ENCODE measurements around the gene KCNJ10. TPM values are rescaled to one million over a fixed set of nuclear protein-coding genes. Genes with fewer than 3 reads are reported as not detected.
A peak's percentile ranks its signal among the peaks of the same experiment; 100 is the strongest.

The KCNJ10 gene
- total RNA-seq, 1 experiment from 2014 or later = 1.4 TPM

DNA sequence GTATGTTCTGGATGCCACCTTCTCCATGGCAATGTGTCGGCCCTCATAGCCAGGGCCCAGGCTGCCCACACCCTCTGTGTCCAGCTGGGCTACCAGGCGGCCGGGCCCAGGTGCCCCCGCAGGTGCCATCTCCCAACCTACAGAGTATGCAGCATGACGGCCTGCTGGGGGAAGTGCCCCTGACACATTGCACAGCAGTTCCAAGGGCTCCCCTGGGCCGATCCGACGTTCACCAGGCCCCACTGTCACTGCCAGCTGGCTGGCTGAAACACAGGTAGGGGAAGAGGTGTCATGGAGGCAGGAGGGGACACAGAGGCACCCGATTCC lies 23.1 kb upstream of the KCNJ10 start:
- H3K36me3 Mint-ChIP-seq = peaks cover 22% of the 10 kb centered on the region
- H3K9me3 Mint-ChIP-seq = no peaks in the 10 kb centered on the region
- POLR2A ChIA-PET = no interaction called here

DNA sequence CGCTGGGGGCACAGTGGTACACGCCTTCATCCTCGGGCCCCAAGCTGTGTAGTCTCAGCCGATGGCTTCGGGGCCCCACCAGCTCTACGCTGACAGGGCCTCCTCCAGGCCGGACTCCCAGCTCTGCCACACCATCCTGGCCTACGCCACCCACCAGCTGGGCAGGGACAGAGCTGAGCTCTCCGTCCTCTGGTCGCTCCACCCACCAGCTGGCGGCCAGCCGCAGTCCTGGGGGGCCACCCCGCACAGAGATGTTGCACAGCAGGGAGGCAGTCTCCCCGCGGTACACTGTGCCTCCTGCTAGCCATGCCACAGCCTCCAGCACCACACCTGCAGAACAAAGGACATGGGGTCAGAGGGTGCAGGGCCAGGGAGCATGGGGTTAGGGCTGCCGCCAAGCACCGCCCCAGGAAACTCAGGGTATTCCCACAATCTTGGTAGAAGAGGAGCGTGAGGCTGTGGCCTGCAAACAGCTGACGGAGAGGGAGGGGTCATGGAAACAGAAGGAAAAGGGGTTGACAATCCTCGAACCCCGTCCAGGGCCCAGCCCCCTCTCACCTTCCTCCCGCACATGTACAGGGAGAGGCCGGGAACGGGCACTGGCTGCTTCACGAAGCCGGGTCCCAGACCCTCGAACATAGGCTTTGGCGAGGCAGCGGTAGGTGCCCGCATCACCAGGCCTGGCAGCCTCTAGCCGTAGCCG lies 22.6 kb upstream of the KCNJ10 start:
- H3K4me1 Mint-ChIP-seq = peaks cover 40% of the 10 kb centered on the region
- H3K27me3 Mint-ChIP-seq (ENCODE audit: low read depth) = no peaks in the 10 kb centered on the region
- TF ChIP-seq, protein P1, sequence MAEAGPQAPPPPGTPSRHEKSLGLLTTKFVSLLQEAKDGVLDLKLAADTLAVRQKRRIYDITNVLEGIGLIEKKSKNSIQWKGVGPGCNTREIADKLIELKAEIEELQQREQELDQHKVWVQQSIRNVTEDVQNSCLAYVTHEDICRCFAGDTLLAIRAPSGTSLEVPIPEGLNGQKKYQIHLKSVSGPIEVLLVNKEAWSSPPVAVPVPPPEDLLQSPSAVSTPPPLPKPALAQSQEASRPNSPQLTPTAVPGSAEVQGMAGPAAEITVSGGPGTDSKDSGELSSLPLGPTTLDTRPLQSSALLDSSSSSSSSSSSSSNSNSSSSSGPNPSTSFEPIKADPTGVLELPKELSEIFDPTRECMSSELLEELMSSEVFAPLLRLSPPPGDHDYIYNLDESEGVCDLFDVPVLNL (CRISPR knock-in tag; IDR thresholded peaks at IDR 0.05; ENCODE audit: borderline replicate concordance, low read depth) = no peak
- TF ChIP-seq, protein P2, sequence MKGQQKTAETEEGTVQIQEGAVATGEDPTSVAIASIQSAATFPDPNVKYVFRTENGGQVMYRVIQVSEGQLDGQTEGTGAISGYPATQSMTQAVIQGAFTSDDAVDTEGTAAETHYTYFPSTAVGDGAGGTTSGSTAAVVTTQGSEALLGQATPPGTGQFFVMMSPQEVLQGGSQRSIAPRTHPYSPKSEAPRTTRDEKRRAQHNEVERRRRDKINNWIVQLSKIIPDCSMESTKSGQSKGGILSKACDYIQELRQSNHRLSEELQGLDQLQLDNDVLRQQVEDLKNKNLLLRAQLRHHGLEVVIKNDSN (CRISPR knock-in tag; IDR thresholded peaks at IDR 0.05) = no peak
- no peak for TF ChIP-seq FOXJ3 (CRISPR knock-in tag; IDR thresholded peaks at IDR 0.05; ENCODE audit: borderline replicate concordance)
- no peak for TF ChIP-seq ESRRA (CRISPR knock-in tag; IDR thresholded peaks at IDR 0.05; ENCODE audit: borderline replicate concordance)
- TF ChIP-seq ZNF396 (CRISPR knock-in tag; IDR thresholded peaks at IDR 0.05; ENCODE audit: borderline replicate concordance) = no peak
- no peak for TF ChIP-seq ELF4 (CRISPR knock-in tag; IDR thresholded peaks at IDR 0.05; ENCODE audit: low read depth)
- TF ChIP-seq, protein P3, sequence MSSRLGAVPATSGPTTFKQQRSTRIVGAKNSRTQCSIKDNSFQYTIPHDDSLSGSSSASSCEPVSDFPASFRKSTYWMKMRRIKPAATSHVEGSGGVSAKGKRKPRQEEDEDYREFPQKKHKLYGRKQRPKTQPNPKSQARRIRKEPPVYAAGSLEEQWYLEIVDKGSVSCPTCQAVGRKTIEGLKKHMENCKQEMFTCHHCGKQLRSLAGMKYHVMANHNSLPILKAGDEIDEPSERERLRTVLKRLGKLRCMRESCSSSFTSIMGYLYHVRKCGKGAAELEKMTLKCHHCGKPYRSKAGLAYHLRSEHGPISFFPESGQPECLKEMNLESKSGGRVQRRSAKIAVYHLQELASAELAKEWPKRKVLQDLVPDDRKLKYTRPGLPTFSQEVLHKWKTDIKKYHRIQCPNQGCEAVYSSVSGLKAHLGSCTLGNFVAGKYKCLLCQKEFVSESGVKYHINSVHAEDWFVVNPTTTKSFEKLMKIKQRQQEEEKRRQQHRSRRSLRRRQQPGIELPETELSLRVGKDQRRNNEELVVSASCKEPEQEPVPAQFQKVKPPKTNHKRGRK (CRISPR knock-in tag; IDR thresholded peaks at IDR 0.05; ENCODE audit: borderline replicate concordance) = no peak
- no peak for TF ChIP-seq TEAD1 (CRISPR knock-in tag; IDR thresholded peaks at IDR 0.05)
- no peak for TF ChIP-seq JAZF1 (CRISPR knock-in tag; IDR thresholded peaks at IDR 0.05)
- TF ChIP-seq, protein P4, sequence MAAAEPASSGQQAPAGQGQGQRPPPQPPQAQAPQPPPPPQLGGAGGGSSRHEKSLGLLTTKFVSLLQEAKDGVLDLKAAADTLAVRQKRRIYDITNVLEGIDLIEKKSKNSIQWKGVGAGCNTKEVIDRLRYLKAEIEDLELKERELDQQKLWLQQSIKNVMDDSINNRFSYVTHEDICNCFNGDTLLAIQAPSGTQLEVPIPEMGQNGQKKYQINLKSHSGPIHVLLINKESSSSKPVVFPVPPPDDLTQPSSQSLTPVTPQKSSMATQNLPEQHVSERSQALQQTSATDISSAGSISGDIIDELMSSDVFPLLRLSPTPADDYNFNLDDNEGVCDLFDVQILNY (CRISPR knock-in tag; IDR thresholded peaks at IDR 0.05) = no peak
- TF ChIP-seq ZNF219 (CRISPR knock-in tag; IDR thresholded peaks at IDR 0.05; ENCODE audit: borderline replicate concordance) = no peak
- no peak for TF ChIP-seq NR1H2 (CRISPR knock-in tag; IDR thresholded peaks at IDR 0.05)
- TF ChIP-seq, protein P5, sequence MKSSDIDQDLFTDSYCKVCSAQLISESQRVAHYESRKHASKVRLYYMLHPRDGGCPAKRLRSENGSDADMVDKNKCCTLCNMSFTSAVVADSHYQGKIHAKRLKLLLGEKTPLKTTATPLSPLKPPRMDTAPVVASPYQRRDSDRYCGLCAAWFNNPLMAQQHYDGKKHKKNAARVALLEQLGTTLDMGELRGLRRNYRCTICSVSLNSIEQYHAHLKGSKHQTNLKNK (CRISPR knock-in tag; IDR thresholded peaks at IDR 0.05) = no peak
- TF ChIP-seq, protein P6, sequence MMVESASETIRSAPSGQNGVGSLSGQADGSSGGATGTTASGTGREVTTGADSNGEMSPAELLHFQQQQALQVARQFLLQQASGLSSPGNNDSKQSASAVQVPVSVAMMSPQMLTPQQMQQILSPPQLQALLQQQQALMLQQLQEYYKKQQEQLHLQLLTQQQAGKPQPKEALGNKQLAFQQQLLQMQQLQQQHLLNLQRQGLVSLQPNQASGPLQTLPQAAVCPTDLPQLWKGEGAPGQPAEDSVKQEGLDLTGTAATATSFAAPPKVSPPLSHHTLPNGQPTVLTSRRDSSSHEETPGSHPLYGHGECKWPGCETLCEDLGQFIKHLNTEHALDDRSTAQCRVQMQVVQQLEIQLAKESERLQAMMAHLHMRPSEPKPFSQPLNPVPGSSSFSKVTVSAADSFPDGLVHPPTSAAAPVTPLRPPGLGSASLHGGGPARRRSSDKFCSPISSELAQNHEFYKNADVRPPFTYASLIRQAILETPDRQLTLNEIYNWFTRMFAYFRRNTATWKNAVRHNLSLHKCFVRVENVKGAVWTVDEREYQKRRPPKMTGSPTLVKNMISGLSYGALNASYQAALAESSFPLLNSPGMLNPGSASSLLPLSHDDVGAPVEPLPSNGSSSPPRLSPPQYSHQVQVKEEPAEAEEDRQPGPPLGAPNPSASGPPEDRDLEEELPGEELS (CRISPR knock-in tag; IDR thresholded peaks at IDR 0.05) = no peak
- TF ChIP-seq, protein P7, sequence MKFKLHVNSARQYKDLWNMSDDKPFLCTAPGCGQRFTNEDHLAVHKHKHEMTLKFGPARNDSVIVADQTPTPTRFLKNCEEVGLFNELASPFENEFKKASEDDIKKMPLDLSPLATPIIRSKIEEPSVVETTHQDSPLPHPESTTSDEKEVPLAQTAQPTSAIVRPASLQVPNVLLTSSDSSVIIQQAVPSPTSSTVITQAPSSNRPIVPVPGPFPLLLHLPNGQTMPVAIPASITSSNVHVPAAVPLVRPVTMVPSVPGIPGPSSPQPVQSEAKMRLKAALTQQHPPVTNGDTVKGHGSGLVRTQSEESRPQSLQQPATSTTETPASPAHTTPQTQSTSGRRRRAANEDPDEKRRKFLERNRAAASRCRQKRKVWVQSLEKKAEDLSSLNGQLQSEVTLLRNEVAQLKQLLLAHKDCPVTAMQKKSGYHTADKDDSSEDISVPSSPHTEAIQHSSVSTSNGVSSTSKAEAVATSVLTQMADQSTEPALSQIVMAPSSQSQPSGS (CRISPR knock-in tag; IDR thresholded peaks at IDR 0.05; ENCODE audit: borderline replicate concordance, low read depth) = no peak
- no peak for TF ChIP-seq FOXK1 (CRISPR knock-in tag; IDR thresholded peaks at IDR 0.05)
- TF ChIP-seq ATF1 (CRISPR knock-in tag; IDR thresholded peaks at IDR 0.05) = no peak
- TF ChIP-seq GABPB1 (CRISPR knock-in tag; IDR thresholded peaks at IDR 0.05) = no peak
- TF ChIP-seq CREM (CRISPR knock-in tag; IDR thresholded peaks at IDR 0.05) = no peak
- ATAC-seq (no peak), DNase-seq (ENCODE audit: low spot score) (no peak)
- H3K4me3 Mint-ChIP-seq = no peak overlapping the region
- ChIA-PET CTCF (interaction anchor here (1.2 to 8.1 kb wide), 2 partner anchors 46 to 160 kb away, joined by 4 to 62 read pairs; no protein-coding TSS in a partner anchor), POLR2A (interaction anchor here (0.6 kb wide), 1 partner anchor 15 kb away, joined by 3 read pairs; no protein-coding TSS in a partner anchor)
- peaks cover 22% of the 10 kb centered on the region for H3K36me3 Mint-ChIP-seq
- no peak overlapping the region for H3K27ac Mint-ChIP-seq
- H3K9me3 Mint-ChIP-seq = no peaks in the 10 kb centered on the region

More for the DNA sequence above, 23.1 kb upstream of the KCNJ10 start:
- CTCF ChIA-PET = interaction anchor here (1.2 kb wide), 1 partner anchor 47 kb away, joined by 4 read pairs; no protein-coding TSS in a partner anchor
- no peak for TF ChIP-seq RELA (CRISPR knock-in tag; IDR thresholded peaks at IDR 0.05; ENCODE audit: borderline replicate concordance)
- TF ChIP-seq GRHL2 (CRISPR knock-in tag; IDR thresholded peaks at IDR 0.05; ENCODE audit: insufficient replicate concordance, severe bottlenecking) = no peak
- no peak for TF ChIP-seq IRF2 (CRISPR knock-in tag; IDR thresholded peaks at IDR 0.05; ENCODE audit: borderline replicate concordance, low read depth)
- TF ChIP-seq OVOL2 (CRISPR knock-in tag; IDR thresholded peaks at IDR 0.05; ENCODE audit: borderline replicate concordance) = no peak
- DNase-seq (ENCODE audit: low spot score) = no peak
- no peak overlapping the region for H3K4me3 Mint-ChIP-seq
- ATAC-seq = no peak
- H3K4me1 Mint-ChIP-seq = peaks cover 44% of the 10 kb centered on the region
- H3K27ac Mint-ChIP-seq = peak overlapping the region; percentile 8; the same call in 1 of the 2 replicates
- no peaks in the 10 kb centered on the region for H3K27me3 Mint-ChIP-seq (ENCODE audit: low read depth)

Measured in WTC11 (cell line).